Stimulated activated memory B cell treated with anti-CD40 and anti-IgM and Interleukin-4, amounts not matched to agents 10 μg/mL and 1 μg/mL and 100 μg/mL, for 72 hours (primary cell): Measurements from ENCODE around the gene MTHFD1.

ENCODE experiments used
- ATAC-seq: fragments of 150-1000 bp; cut with Tn5 transposase; 2 replicates; pipeline ENCODE4 v1.10.0; 2021
- H3K27ac Mint-ChIP-seq: one replicate; pipeline ENCODE4 v1.8.0; 2022; ENCODE audit warnings: mild to moderate bottlenecking, mixed read lengths
- H3K27me3 Mint-ChIP-seq: one replicate; pipeline ENCODE4 v1.8.0; 2022; ENCODE audit warnings: mixed read lengths
- H3K36me3 Mint-ChIP-seq: one replicate; pipeline ENCODE4 v1.8.0; 2022; ENCODE audit warnings: mixed read lengths
- H3K4me1 Mint-ChIP-seq: one replicate; pipeline ENCODE4 v1.8.0; 2022; ENCODE audit warnings: mixed read lengths
- H3K4me3 Mint-ChIP-seq: one replicate; pipeline ENCODE4 v1.8.0; 2022; ENCODE audit warnings: mild to moderate bottlenecking, moderate library complexity, mixed read lengths
- H3K9me3 Mint-ChIP-seq: one replicate; pipeline ENCODE4 v1.8.0; 2022; ENCODE audit warnings: mixed read lengths

Gene MTHFD1

DNA sequence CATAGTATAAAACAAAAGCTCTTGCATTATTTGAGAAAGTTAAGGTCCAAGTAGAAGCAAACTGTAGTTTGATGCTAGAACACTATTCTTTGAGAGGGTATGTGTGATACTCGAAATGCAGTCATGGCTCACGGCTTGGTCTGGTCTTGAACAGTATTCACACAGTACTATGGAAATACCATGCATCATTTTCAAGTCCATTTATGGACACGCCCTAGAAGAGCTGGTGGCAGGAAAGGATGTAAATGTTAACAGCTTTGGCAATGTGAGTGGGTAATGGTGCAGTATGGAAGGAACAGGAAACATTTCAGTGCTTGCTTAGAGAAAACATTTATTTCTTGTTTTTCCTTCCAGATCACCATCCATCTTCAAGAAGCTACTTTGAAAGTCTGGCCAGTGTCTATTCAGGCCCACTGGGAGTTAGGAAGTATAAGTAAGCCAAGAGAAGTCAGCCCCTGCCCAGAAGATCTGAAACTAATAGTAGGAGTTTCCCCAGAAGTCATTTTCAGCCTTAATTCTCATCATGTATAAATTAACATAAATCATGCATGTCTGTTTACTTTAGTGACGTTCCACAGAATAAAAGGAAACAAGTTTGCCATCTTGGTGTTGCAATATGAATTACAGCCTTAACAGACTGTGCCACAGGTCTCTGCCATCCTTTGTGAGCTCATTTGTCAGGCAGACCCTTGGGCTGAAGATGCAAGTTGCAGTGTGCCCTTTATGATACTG lies 71.4 kb downstream of the MTHFD1 start:
- Mint-ChIP-seq H3K4me1 (peaks cover 58% of the 10 kb centered on the region), H3K9me3 (no peaks in the 10 kb centered on the region), H3K36me3 (peaks cover 48% of the 10 kb centered on the region), H3K27ac (peak overlapping the region; percentile 60), H3K27me3 (no peaks in the 10 kb centered on the region), H3K4me3 (no peak overlapping the region)
- ATAC-seq = peak; percentile 49

DNA sequence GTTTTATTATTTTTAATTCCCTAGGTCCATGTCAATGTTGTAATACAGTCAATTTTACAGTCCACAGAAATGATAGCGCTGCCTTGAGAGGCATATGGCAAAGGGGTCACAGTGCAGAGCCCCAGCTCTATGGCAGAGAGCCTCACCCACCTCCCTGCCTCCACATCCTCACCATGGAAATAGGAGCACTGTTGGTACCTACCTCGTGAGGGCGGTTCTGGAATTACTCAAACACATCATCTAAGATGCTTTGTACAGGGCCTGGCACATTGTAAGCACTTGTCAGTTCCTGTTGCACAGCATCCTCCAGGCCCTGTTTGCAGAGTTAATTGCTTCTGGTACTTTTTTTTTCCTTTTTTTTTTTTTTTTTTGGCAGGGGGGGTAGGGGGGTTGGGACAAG lies 73.1 kb downstream of the MTHFD1 start:
- H3K27me3 Mint-ChIP-seq = no peaks in the 10 kb centered on the region
- H3K27ac Mint-ChIP-seq = no peak overlapping the region
- peaks cover 34% of the 10 kb centered on the region for H3K36me3 Mint-ChIP-seq
- no peak overlapping the region for H3K4me3 Mint-ChIP-seq
- peaks cover 68% of the 10 kb centered on the region for H3K4me1 Mint-ChIP-seq
- no peak for ATAC-seq
- H3K9me3 Mint-ChIP-seq = no peaks in the 10 kb centered on the region

DNA sequence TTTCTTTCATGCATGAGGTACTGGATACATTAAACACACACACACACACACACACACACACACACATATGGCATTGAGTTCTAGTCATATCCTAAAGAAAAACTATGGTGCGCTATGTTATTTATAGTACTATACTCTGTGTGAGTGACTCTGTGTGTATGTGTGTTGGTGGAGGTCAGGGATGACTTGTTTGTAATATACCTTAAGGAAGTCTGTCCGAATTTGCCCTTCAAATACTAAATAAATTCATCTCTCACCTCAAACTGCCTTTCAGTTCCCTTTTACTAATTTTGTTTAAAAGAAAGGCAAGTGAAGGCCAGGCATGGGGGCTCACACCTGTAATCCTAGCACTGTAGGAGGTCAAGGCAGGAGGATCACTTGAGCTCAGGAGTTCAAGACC lies 75.0 kb downstream of the MTHFD1 start:
- H3K27ac Mint-ChIP-seq = peak overlapping the region; percentile 74
- H3K4me3 Mint-ChIP-seq = no peak overlapping the region
- H3K9me3 Mint-ChIP-seq = no peaks in the 10 kb centered on the region
- H3K36me3 Mint-ChIP-seq = peaks cover 28% of the 10 kb centered on the region
- H3K4me1 Mint-ChIP-seq = peaks cover 78% of the 10 kb centered on the region
- ATAC-seq = peak; percentile 71
- H3K27me3 Mint-ChIP-seq = no peaks in the 10 kb centered on the region

DNA sequence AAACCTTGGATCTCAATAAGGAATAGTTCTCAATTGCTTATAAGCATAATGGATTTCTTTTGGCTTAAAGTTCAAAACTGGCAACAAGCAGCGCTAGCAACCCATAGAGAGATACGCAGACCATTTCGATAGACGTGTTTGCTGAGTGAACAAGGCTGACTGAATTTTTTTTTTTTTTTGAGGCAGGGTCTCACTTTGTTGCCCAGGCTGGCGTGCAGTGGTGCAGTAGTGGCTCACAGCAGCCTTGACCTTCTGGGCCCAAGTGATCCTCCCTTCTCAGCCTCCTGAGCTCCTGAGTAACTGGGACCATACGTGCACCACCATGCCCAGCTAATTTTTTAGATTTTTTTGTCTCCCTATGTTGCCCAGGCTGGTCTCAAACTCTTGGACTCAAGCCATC lies 75.7 kb downstream of the MTHFD1 start:
- peak overlapping the region; percentile 80 for H3K27ac Mint-ChIP-seq
- no peaks in the 10 kb centered on the region for H3K9me3 Mint-ChIP-seq
- peaks cover 78% of the 10 kb centered on the region for H3K4me1 Mint-ChIP-seq

DNA sequence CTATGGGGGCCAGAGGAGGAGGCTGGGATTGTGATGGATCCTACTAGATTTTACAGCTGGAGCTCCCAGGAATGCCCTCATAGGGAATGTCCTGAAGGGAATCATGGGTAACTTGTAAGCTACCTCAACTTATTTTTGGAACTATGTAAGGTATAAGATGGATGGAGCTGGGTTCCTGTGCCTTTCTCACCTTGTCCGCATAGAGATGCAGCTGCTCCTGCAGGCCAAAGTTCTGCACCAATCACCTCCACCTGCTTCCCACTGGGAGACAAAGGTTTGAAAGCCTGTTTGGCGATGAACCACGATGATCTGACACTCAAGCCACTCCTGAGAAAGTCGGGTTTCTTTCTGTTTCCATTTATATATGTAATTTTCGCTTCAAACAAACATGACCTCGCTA lies 76.5 kb downstream of the MTHFD1 start:
- no peaks in the 10 kb centered on the region for H3K27me3 Mint-ChIP-seq
- ATAC-seq = no peak
- H3K9me3 Mint-ChIP-seq = no peaks in the 10 kb centered on the region
- H3K27ac Mint-ChIP-seq = peak overlapping the region; percentile 80
- H3K36me3 Mint-ChIP-seq = peaks cover 13% of the 10 kb centered on the region
- peaks cover 74% of the 10 kb centered on the region for H3K4me1 Mint-ChIP-seq
- peak overlapping the region; percentile 81 for H3K4me3 Mint-ChIP-seq

More for the DNA sequence above, 75.7 kb downstream of the MTHFD1 start:
- H3K4me3 Mint-ChIP-seq = peak overlapping the region; percentile 81
- H3K27me3 Mint-ChIP-seq = no peaks in the 10 kb centered on the region
- peaks cover 21% of the 10 kb centered on the region for H3K36me3 Mint-ChIP-seq
- ATAC-seq = no peak

DNA sequence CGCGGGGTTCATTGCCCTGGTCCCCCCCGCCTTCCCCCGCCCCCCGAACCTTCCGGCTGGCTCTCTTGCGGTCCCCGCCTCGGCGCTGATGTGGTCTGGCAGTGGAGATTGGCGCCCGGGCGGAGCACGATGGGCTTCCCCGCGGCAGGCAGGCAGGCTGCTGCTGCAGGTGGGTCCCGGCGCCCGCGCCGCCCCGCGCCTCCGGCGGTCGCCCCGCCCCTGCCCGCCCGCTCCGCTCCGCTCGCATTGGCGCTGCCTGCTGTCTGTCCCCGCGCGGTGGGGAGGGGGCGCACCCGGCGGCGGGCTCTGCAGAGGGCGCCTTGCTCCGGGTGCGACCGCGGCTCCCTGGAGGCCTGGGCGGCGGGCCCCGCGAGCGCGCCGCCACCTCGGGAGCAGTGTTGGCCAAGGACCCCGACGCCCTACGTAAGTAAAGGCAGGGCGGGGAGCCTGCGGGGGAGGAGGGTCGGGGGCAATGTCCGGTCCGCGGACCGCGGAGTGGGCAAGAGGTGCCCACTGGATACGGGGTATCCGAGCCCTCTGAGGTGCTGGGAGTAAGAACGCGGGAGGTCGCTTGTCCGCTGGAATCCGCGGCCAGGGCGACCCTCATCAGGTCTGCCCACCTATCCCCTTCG lies 77.2 kb downstream of the MTHFD1 start, which contains the start of gene AKAP5:
Gene AKAP5, plus strand, starts transcription at position 309 of the 632 bp plus-strand sequence. CDS start 2,896 bp downstream, outside the sequence.
- peak within 1 kb of the TSS; percentile 80 for H3K27ac Mint-ChIP-seq
- peak; percentile 88 for ATAC-seq
- H3K4me3 Mint-ChIP-seq = peak within 1 kb of the TSS; percentile 81
- peaks cover 11% of the 10 kb centered on the region for H3K36me3 Mint-ChIP-seq
- no peaks in the 10 kb centered on the region for H3K27me3 Mint-ChIP-seq
- H3K9me3 Mint-ChIP-seq = no peaks in the 10 kb centered on the region
- peaks cover 67% of the 10 kb centered on the region for H3K4me1 Mint-ChIP-seq

DNA sequence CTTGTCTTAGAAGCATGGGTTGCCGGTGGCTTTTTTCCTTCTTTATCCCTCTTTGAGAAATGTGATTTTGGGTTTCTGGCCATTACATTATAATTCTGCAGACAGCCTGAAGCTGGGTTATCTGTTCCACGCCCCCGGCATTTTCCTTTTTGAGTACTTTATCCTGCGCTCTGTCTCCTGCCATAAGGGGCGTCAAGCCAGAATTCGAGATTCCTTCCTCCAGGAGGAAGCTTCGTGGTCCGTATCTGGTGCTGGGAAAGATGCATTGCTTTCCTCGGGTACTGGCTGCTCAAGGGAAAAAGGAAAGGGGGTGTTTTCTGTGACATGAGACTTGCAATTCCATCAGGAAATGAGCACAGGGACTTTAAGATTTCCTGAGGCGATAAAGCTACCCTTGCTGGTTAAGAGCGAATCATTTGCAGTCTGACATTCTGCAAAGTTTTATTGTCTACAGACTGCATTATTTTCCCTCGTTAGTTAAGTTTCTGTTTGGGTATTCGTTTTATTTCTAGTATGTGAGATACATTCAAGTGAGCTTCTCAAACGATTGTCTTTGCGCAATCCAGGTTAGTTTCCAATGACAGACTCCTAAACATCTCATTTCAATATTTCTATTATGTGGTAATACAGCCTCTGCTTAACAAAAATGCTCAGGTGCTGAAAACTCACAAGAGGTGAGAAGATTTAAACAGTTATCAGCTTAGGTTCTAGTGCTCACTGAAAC lies 77.8 kb downstream of the MTHFD1 start:
- ATAC-seq = no peak
- peak overlapping the region; percentile 80 for H3K27ac Mint-ChIP-seq
- H3K4me3 Mint-ChIP-seq = peak overlapping the region; percentile 81
- H3K9me3 Mint-ChIP-seq = no peaks in the 10 kb centered on the region
- no peaks in the 10 kb centered on the region for H3K27me3 Mint-ChIP-seq
- peaks cover 8% of the 10 kb centered on the region for H3K36me3 Mint-ChIP-seq
- H3K4me1 Mint-ChIP-seq = peaks cover 63% of the 10 kb centered on the region

DNA sequence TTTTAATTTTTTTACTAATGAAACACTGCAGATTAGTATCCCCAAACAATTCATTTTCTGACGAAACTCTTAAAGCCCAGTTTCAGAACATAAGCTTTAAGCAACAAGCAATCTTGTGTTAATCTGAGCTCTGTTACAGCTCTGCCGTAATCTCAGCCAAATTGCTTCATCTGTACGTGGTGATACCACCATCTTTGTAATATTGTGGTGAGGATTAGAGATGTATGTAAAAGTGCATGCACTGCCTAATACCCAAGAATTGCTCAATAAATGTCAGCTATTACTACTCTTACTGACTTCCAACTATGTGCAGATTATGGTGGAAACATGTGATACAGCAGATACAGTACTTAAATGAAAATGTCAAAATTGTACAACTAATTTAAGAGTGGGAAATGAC lies 78.9 kb downstream of the MTHFD1 start:
- H3K9me3 Mint-ChIP-seq = no peaks in the 10 kb centered on the region
- H3K4me1 Mint-ChIP-seq = peaks cover 60% of the 10 kb centered on the region
- no peaks in the 10 kb centered on the region for H3K27me3 Mint-ChIP-seq
- peak overlapping the region; percentile 33 for H3K27ac Mint-ChIP-seq
- H3K36me3 Mint-ChIP-seq = peaks cover 5% of the 10 kb centered on the region
- no peak overlapping the region for H3K4me3 Mint-ChIP-seq
- no peak for ATAC-seq

DNA sequence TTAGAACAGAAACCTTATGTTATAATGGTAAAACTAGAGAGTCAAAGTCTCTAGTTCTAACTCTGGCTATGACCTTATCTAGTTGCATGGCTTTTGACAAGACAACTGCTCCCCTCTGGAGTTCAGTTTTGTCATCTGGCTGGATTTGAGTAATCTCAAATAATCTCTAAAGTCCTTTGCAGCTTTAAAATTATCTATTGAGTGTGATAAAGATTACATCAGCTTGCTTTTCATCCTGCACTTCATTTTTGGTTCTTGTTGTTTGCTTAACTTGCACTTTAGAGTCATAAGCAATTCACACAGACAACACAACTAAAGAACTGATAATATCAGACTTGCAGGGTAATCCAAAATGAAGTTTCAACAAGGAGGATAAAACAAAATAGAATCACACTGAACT lies 79.4 kb downstream of the MTHFD1 start:
- Mint-ChIP-seq H3K4me3 (no peak overlapping the region), H3K27me3 (no peaks in the 10 kb centered on the region), H3K27ac (peak overlapping the region; percentile 33), H3K4me1 (peaks cover 56% of the 10 kb centered on the region), H3K9me3 (no peaks in the 10 kb centered on the region), H3K36me3 (peaks cover 5% of the 10 kb centered on the region)
- no peak for ATAC-seq

DNA sequence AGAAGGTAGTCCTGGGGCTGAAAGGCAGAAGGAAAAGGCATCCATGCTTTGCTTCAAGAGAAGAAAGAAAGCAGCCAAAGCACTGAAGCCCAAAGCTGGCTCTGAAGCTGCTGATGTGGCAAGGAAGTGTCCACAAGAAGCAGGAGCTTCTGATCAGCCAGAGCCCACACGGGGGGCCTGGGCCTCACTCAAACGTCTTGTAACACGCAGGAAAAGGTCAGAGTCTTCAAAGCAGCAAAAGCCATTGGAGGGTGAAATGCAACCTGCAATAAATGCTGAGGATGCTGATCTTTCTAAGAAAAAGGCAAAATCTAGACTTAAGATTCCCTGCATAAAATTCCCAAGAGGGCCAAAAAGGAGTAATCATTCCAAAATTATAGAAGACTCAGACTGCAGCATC lies 80.3 kb downstream of the MTHFD1 start:
- Mint-ChIP-seq H3K4me3 (no peak overlapping the region), H3K9me3 (no peaks in the 10 kb centered on the region), H3K27me3 (no peaks in the 10 kb centered on the region), H3K36me3 (peaks cover 2% of the 10 kb centered on the region), H3K27ac (peak overlapping the region; percentile 33), H3K4me1 (peaks cover 47% of the 10 kb centered on the region)
- ATAC-seq = no peak

DNA sequence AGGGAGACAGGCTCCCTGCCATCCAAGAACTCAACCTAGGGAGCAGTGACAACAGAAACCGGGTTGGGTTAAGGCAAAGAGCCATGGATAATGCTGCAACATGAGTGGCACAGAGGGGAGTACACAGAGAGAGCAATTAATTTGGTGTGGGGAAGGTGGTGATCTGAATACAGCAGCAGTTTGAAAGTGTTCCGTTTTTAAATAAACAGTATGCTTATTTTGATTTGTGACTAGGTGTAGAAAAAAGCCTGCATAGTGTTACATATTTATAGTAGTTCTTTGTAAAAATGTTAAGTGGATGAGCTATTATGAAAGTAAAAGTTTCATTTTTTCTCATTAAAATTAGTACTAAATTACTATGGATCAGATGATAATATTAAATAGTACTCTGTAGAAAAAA lies 85.9 kb downstream of the MTHFD1 start:
- peaks cover 8% of the 10 kb centered on the region for H3K4me1 Mint-ChIP-seq
- H3K27ac Mint-ChIP-seq = no peak overlapping the region
- no peaks in the 10 kb centered on the region for H3K9me3 Mint-ChIP-seq
- H3K36me3 Mint-ChIP-seq = peaks cover 7% of the 10 kb centered on the region
- H3K4me3 Mint-ChIP-seq = no peak overlapping the region
- no peaks in the 10 kb centered on the region for H3K27me3 Mint-ChIP-seq
- no peak for ATAC-seq

DNA sequence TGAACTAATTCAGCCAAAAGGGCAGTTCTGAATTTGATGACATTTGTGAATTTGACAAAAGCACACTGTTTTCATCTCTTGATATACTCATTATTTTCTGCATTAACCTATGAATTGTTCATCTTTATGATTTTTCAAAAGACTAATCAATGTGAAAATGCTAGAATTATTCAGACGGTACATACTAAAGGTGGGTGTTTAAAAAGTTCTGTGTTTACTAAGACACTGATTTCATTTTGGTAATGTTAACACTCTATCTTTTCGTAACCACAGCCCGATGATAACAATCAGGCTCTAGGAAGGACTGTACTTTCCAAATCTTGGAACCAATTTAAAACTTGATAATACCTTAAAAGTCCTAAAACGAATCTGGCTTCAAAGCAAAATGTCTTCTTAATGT lies 86.5 kb downstream of the MTHFD1 start:
- Mint-ChIP-seq H3K4me1 (peaks cover 6% of the 10 kb centered on the region), H3K9me3 (no peaks in the 10 kb centered on the region), H3K4me3 (no peak overlapping the region), H3K27ac (no peak overlapping the region), H3K27me3 (no peaks in the 10 kb centered on the region), H3K36me3 (peaks cover 7% of the 10 kb centered on the region)
- ATAC-seq = no peak

DNA sequence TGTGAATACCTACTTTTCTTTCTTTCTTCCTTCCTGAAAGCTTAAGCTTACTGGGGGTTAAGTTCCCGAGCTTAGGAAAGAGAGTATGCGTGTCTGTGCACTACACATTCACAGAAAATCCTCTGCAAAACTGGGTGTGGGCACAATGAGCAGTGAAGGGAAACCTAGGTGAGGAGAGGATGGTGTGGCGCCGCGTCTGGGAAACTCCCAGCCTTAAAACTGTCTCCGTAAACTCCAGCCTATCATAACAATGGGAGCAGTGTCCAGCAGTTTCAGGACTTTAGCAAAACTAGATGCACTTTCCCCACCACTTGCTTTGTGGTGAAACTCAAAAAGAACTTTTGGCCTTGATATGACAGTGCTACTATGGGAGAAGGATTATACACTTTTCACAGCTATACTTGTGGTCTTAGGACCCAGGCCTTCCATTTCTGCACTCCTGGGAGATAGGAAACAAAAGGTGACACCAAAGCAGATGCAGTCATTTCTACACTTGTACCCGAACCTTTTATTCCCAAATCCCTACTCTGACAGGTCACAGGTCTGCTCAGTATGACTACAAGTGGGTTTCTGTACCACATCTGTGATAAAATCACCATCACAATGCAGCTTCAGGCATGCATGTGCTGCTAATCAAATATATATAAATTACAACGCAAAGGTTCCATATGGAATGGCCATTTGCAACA lies 87.6 kb downstream of the MTHFD1 start:
- H3K27ac Mint-ChIP-seq = no peak overlapping the region
- H3K4me3 Mint-ChIP-seq = no peak overlapping the region
- H3K4me1 Mint-ChIP-seq = peaks cover 6% of the 10 kb centered on the region
- H3K9me3 Mint-ChIP-seq = no peaks in the 10 kb centered on the region
- H3K36me3 Mint-ChIP-seq = peaks cover 7% of the 10 kb centered on the region
- ATAC-seq = no peak
- no peaks in the 10 kb centered on the region for H3K27me3 Mint-ChIP-seq

DNA sequence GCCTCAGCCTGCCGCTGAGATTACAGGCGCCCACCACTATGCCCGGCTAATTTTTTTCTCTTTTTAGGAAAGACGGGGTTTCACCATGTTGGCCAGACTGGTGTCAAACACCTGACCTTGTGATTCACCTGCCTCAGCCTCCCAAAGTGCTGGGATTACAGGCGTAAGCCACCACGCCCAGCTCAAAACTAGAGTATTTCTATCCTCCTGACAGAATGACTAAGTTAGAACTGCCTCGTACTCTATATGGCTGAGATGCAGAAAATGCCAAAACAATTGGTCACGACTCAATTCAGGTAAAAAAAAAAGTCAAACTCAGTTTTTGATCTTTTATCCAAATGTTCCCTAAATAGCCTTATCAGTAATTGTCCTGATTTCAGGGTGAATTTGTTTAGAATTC lies 88.3 kb downstream of the MTHFD1 start:
- H3K36me3 Mint-ChIP-seq = peaks cover 7% of the 10 kb centered on the region
- H3K27me3 Mint-ChIP-seq = no peaks in the 10 kb centered on the region
- H3K9me3 Mint-ChIP-seq = no peaks in the 10 kb centered on the region
- no peak for ATAC-seq
- H3K4me3 Mint-ChIP-seq = no peak overlapping the region
- peaks cover 6% of the 10 kb centered on the region for H3K4me1 Mint-ChIP-seq
- H3K27ac Mint-ChIP-seq = no peak overlapping the region

DNA sequence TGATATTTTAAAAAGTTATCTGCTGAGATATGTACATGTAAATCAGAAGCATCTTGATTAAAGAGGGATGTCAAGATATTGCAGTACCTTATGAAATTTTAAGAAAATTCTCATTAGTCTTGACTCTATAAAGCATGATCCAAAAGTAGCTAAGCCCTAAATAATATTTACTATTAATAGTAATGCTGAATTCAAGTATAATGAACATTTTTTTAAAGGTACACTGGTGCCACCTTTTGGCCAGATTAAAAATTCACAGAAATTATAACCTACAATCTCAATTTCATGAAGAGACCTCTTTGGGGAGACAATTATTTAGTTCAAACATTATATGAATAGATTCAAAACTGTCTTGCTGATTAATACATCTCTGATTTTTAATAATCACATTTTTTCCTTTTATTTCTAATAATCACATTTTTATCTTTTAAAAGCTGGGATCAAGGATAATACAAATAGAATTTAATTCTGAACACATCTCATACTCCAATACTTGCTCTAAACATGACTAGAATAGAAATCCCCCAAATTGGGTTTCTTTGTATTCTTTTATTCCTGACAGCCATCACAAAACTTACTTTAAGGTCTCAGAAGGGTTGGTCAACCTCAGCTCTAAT lies 90.6 kb downstream of the MTHFD1 start:
- Mint-ChIP-seq H3K9me3 (no peaks in the 10 kb centered on the region), H3K4me1 (peaks cover 5% of the 10 kb centered on the region), H3K4me3 (no peak overlapping the region), H3K36me3 (peaks cover 7% of the 10 kb centered on the region), H3K27me3 (no peaks in the 10 kb centered on the region), H3K27ac (no peak overlapping the region)
- ATAC-seq = no peak
